Measurements from ENCODE around the gene TMBIM4.
"Not testable (repeated sequence)": the region's sequence is repeated elsewhere in the genome, so short reads cannot be mapped to it uniquely, and the experiment has no call there.

TMBIM4 gene

DNA sequence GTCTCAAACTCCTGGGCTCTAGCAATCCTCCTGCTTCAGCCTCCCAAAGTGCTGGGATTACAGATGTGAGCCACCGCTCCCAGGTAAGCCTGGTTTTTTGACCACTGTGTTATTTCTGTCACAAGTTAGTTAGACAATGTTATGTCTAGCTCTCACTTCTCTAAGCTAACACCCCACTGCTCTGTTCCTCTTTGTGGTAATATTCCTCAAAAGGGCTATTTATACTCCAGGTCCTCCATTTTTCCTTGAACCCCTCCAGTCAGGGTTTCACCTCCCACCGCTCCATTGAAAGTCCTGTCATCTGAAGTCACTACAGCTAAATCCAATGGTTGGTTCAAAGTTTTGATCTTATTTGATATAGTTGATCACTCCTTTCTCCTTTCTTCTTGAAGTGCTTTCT, 24.3 kb upstream of the TMBIM4 start:
- Histone ChIP-seq H3K9me3 (ENCODE audit: control insufficient read depth, low read length) (no peaks in the 10 kb centered on the region), H3K4me3 (ENCODE audit: low read length) (no peak overlapping the region), H3K9ac (ENCODE audit: low read length) (no peak overlapping the region), H3K27me3 (ENCODE audit: control insufficient read depth, insufficient read depth, low read length) (no peaks in the 10 kb centered on the region), H3K4me1 (ENCODE audit: control insufficient read depth, insufficient read depth, low read length) (peaks cover 32% of the 10 kb centered on the region), H3K36me3 (ENCODE audit: control insufficient read depth, insufficient read depth, low read length) (no peaks in the 10 kb centered on the region)

- no peaks in the 10 kb centered on the region for H3K36me3 ChIP-seq (ENCODE audit: control insufficient read depth, insufficient read depth, low read length)
Observed at GRCh38 chr12:66191547-66192126, 21.8 kb upstream of the TMBIM4 start.

DNA sequence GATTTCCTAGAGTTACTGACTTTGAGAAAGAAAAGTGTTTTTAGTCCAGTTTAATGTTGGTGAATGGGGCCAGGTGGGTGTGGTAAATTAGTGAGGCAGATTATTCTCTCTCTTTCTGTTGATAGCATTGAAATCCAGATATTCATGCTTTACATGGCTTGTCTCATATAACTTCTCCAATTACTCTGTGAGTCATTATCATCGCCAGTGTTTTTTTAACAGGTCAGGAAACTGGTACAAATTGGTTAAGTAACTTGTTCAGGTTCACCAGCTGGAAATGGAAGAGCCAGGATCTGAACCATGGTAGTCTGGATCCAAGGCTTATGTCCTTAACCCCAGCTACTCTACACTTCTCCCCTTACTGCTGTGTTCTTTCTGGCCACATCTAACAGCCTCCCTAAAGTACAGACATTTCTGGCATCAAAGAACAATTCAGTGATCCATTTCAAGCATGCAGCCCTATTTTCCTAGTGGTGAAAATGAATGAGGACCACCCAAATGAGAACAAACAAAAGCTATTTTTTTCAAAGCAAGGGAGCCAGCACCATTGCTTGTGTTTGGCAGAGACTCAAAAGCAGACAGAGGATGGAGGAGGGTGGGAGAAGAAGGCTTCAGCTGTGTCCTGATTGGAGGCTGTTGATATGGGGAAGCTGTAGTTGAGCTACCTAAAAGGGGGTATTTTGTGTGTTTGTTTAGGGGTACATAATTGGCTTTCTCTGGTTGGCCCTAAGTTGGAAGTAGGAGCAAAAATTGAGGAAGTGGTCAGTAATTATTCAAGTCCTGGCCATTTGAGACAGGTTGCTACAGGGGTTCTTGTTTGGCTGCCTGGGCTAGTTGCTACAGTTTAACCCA, 20.9 kb upstream of the TMBIM4 start:
- Histone ChIP-seq H3K9ac (ENCODE audit: low read length) (no peak overlapping the region), H3K4me3 (ENCODE audit: low read length) (no peak overlapping the region), H3K36me3 (ENCODE audit: control insufficient read depth, insufficient read depth, low read length) (no peaks in the 10 kb centered on the region), H3K27me3 (ENCODE audit: control insufficient read depth, insufficient read depth, low read length) (no peaks in the 10 kb centered on the region), H3K9me3 (ENCODE audit: control insufficient read depth, low read length) (no peaks in the 10 kb centered on the region), H3K4me1 (ENCODE audit: control insufficient read depth, insufficient read depth, low read length) (peaks cover 35% of the 10 kb centered on the region)

More at GRCh38 chr12:66191547-66192126, 21.8 kb upstream of the TMBIM4 start:
- Histone ChIP-seq H3K9ac (ENCODE audit: low read length) (no peak overlapping the region), H3K4me1 (ENCODE audit: control insufficient read depth, insufficient read depth, low read length) (peaks cover 40% of the 10 kb centered on the region), H3K4me3 (ENCODE audit: low read length) (no peak overlapping the region), H3K9me3 (ENCODE audit: control insufficient read depth, low read length) (no peaks in the 10 kb centered on the region), H3K27me3 (ENCODE audit: control insufficient read depth, insufficient read depth, low read length) (no peaks in the 10 kb centered on the region)

GRCh38 chr12:66189889-66190288, 20.1 kb upstream of the TMBIM4 start:
- Histone ChIP-seq H3K9ac (ENCODE audit: low read length) (peak overlapping the region; percentile 90), H3K36me3 (ENCODE audit: control insufficient read depth, insufficient read depth, low read length) (no peaks in the 10 kb centered on the region), H3K4me3 (ENCODE audit: low read length) (peak overlapping the region; percentile 62), H3K27me3 (ENCODE audit: control insufficient read depth, insufficient read depth, low read length) (no peaks in the 10 kb centered on the region), H3K4me1 (ENCODE audit: control insufficient read depth, insufficient read depth, low read length) (peaks cover 27% of the 10 kb centered on the region), H3K9me3 (ENCODE audit: control insufficient read depth, low read length) (no peaks in the 10 kb centered on the region)

- Histone ChIP-seq H3K9me3 (ENCODE audit: control insufficient read depth, low read length) (no peaks in the 10 kb centered on the region), H3K9ac (ENCODE audit: low read length) (peak overlapping the region; percentile 90), H3K27me3 (ENCODE audit: control insufficient read depth, insufficient read depth, low read length) (no peaks in the 10 kb centered on the region), H3K4me3 (ENCODE audit: low read length) (peak overlapping the region; percentile 62), H3K36me3 (ENCODE audit: control insufficient read depth, insufficient read depth, low read length) (no peaks in the 10 kb centered on the region), H3K4me1 (ENCODE audit: control insufficient read depth, insufficient read depth, low read length) (peaks cover 26% of the 10 kb centered on the region)
Observed at GRCh38 chr12:66189486-66189843, 19.7 kb upstream of the TMBIM4 start.

- Histone ChIP-seq H3K4me3 (ENCODE audit: low read length) (peak within 1 kb of the TSS; percentile 80), H3K27me3 (ENCODE audit: control insufficient read depth, insufficient read depth, low read length) (no peaks in the 10 kb centered on the region), H3K9ac (ENCODE audit: low read length) (peak within 1 kb of the TSS; percentile 90), H3K9me3 (ENCODE audit: control insufficient read depth, low read length) (no peaks in the 10 kb centered on the region), H3K4me1 (ENCODE audit: control insufficient read depth, insufficient read depth, low read length) (peaks cover 26% of the 10 kb centered on the region), H3K36me3 (ENCODE audit: control insufficient read depth, insufficient read depth, low read length) (no peaks in the 10 kb centered on the region)
Observed at GRCh38 chr12:66188584-66189485, 19.0 kb upstream of the TMBIM4 start, which contains the start of gene IRAK3. Gene IRAK3 (plus strand): TSS chr12:66189214. CDS start chr12:66189300, 86 bp downstream.

DNA sequence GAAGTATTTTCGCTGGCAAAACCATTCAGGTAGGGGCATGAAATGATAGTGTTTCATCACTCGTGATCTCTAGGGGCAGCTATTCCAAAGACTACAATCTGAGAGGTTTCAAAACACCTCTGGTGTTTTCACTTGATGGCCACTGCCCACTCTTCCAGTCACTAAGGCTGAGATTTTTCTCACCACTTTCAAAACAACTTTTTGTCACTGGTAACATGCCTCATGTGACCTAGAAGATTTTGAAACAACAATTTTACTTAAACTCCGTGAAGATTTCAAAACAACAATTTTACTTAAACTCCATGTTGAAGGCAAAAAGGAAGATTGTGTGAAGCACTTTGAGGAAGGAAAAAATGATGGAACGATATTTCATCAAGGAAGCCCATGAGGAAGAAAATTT, 18.0 kb upstream of the TMBIM4 start:
- H3K9me3 ChIP-seq (ENCODE audit: control insufficient read depth, low read length), result no peaks in the 10 kb centered on the region
- H3K27me3 ChIP-seq (ENCODE audit: control insufficient read depth, insufficient read depth, low read length), result no peaks in the 10 kb centered on the region
- H3K4me3 ChIP-seq (ENCODE audit: low read length), result no peak overlapping the region
- H3K36me3 ChIP-seq (ENCODE audit: control insufficient read depth, insufficient read depth, low read length), result no peaks in the 10 kb centered on the region
- H3K4me1 ChIP-seq (ENCODE audit: control insufficient read depth, insufficient read depth, low read length), result peaks cover 26% of the 10 kb centered on the region
- no peak overlapping the region for H3K9ac ChIP-seq (ENCODE audit: low read length)

- H3K27me3 ChIP-seq (ENCODE audit: control insufficient read depth, insufficient read depth, low read length), result no peaks in the 10 kb centered on the region
- H3K4me1 ChIP-seq (ENCODE audit: control insufficient read depth, insufficient read depth, low read length), result peaks cover 26% of the 10 kb centered on the region
- H3K36me3 ChIP-seq (ENCODE audit: control insufficient read depth, insufficient read depth, low read length), result no peaks in the 10 kb centered on the region
- no peaks in the 10 kb centered on the region for H3K9me3 ChIP-seq (ENCODE audit: control insufficient read depth, low read length)
- H3K4me3 ChIP-seq (ENCODE audit: low read length), result no peak overlapping the region
- no peak overlapping the region for H3K9ac ChIP-seq (ENCODE audit: low read length)
Observed at GRCh38 chr12:66187036-66187435, 17.2 kb upstream of the TMBIM4 start.

GRCh38 chr12:66184822-66185221, 15.0 kb upstream of the TMBIM4 start:
- H3K9ac ChIP-seq (ENCODE audit: low read length); H3K27me3 ChIP-seq (ENCODE audit: control insufficient read depth, insufficient read depth, low read length); H3K36me3 ChIP-seq (ENCODE audit: control insufficient read depth, insufficient read depth, low read length); H3K9me3 ChIP-seq (ENCODE audit: control insufficient read depth, low read length); H3K4me1 ChIP-seq (ENCODE audit: control insufficient read depth, insufficient read depth, low read length); H3K4me3 ChIP-seq (ENCODE audit: low read length): not testable (repeated sequence)

GRCh38 chr12:66182956-66183355, 13.2 kb upstream of the TMBIM4 start:
- H3K9ac ChIP-seq (ENCODE audit: low read length), result no peak overlapping the region
- H3K4me3 ChIP-seq (ENCODE audit: low read length), result no peak overlapping the region
- no peaks in the 10 kb centered on the region for H3K27me3 ChIP-seq (ENCODE audit: control insufficient read depth, insufficient read depth, low read length)
- H3K9me3 ChIP-seq (ENCODE audit: control insufficient read depth, low read length), result no peaks in the 10 kb centered on the region
- H3K36me3 ChIP-seq (ENCODE audit: control insufficient read depth, insufficient read depth, low read length), result no peaks in the 10 kb centered on the region
- no peaks in the 10 kb centered on the region for H3K4me1 ChIP-seq (ENCODE audit: control insufficient read depth, insufficient read depth, low read length)

DNA sequence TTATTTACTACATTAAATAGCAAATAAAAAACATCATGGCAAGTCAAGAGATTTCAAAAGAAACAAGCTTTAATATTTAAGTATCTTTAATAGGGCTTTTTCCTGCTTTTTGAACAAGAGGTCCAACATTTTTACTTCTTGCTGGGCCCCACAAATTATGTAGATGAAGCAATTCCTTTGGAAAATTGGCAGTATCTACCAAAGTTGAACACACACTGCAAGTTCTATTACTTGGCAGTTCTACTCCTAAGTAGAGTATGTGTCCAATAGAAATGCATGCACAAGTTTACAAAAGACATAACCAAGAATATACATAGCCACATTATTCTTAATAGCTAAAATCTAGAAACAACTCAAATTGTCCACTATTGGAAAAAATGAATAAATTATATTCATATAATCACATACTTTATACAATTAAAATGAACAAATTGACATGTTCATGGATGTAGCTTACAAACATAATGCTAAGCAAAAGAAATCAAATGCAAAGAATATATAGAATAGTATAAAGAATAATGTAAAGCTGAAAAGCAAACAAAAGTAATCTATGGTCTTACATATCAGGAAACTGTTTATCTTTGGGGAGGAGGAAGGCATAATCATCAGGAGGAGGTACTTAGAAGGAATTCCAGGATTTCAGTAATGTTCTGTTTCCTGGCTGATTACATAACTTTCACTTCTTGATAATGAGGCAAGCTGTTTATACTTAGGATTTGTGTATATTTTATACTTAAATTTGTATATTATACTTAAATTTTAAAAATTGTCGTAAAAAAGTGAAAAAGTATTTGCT, 6.5 kb upstream of the TMBIM4 start:
- H3K9me3 ChIP-seq (ENCODE audit: control insufficient read depth, low read length), result no peaks in the 10 kb centered on the region
- H3K36me3 ChIP-seq (ENCODE audit: control insufficient read depth, insufficient read depth, low read length), result no peaks in the 10 kb centered on the region
- no peak overlapping the region for H3K4me3 ChIP-seq (ENCODE audit: low read length)
- H3K9ac ChIP-seq (ENCODE audit: low read length), result no peak overlapping the region
- H3K4me1 ChIP-seq (ENCODE audit: control insufficient read depth, insufficient read depth, low read length), result peaks cover 11% of the 10 kb centered on the region
- H3K27me3 ChIP-seq (ENCODE audit: control insufficient read depth, insufficient read depth, low read length), result no peaks in the 10 kb centered on the region

All from mucosa of stomach (tissue), 1 donor.